NT2/D1 (cell line): ENCODE results near the gene RASA2.

Experiments
- DNase-seq: peaks from one replicate; pipeline ENCODE4 v3.0.0-alpha.2; 2011; ENCODE audit warnings: low read depth, low spot score
- H3K27me3 ChIP-seq: 2 replicates; pipeline ENCODE4 v1.6.0; 2011; ENCODE audit warnings: mild to moderate bottlenecking; ENCODE audit not compliant: insufficient read length, insufficient read depth
- H3K36me3 ChIP-seq: 2 replicates; pipeline ENCODE4 v1.6.1; 2011; ENCODE audit warnings: mild to moderate bottlenecking, low read length, mixed read lengths; ENCODE audit not compliant: insufficient read depth, insufficient read length
- H3K4me1 ChIP-seq: 2 replicates; pipeline ENCODE4 v1.5.1; 2011; ENCODE audit not compliant: insufficient read depth, insufficient read length
- H3K4me3 ChIP-seq: 2 replicates; pipeline ENCODE4 v1.5.1; 2011; ENCODE audit warnings: low read depth; ENCODE audit not compliant: insufficient read length
- H3K9ac ChIP-seq: 2 replicates; pipeline ENCODE4 v1.6.0; 2011; ENCODE audit warnings: low read depth; ENCODE audit not compliant: insufficient read length
- H3K9me3 ChIP-seq: 2 replicates; pipeline ENCODE4 v1.5.1; 2011; ENCODE audit warnings: mild to moderate bottlenecking, low read length; ENCODE audit not compliant: insufficient read depth
- SUZ12 ChIP-seq: IDR thresholded peaks from 2 replicates; pipeline ENCODE4 v1.6.1; 2011; ENCODE audit not compliant: insufficient read length, insufficient read depth; ENCODE audit errors: extremely low read depth
- YY1 ChIP-seq: IDR thresholded peaks from 2 replicates; pipeline ENCODE4 v1.6.1; 2011; ENCODE audit not compliant: insufficient read length, insufficient read depth
- ZNF274 ChIP-seq: IDR thresholded peaks from 2 replicates; pipeline ENCODE4 v1.6.1; 2011; ENCODE audit warnings: mild to moderate bottlenecking, low read depth, low read length

The RASA2 gene

DNA sequence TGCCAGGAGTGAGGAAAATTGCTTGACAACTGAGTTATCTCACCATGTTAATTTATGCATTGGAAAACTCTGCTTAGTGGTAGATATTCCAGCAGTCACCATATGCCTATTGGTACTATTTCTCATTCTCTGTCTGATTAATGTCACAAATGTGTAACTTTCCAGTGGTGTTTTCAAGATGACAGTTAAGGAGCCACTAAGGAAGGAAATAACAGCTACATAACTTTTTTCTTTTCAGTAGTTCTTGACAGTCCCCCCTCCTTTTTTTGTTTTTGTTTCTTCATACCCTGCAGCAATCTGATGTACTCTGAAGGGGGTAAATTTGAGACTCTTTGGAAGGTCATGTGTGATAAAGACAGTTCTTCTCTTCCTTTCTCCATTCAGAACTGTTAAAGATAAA is 13.1 kb downstream of the RASA2 start:
- TF ChIP-seq ZNF274 (no peak), SUZ12 (no peak), YY1 (no peak)
- no peaks in the 10 kb centered on the region for H3K4me1 ChIP-seq
- H3K9ac ChIP-seq, result no peak overlapping the region
- H3K9me3 ChIP-seq, result no peaks in the 10 kb centered on the region
- no peaks in the 10 kb centered on the region for H3K27me3 ChIP-seq
- H3K4me3 ChIP-seq, result no peak overlapping the region
- H3K36me3 ChIP-seq, result no peaks in the 10 kb centered on the region
- DNase-seq, result no peak

DNA sequence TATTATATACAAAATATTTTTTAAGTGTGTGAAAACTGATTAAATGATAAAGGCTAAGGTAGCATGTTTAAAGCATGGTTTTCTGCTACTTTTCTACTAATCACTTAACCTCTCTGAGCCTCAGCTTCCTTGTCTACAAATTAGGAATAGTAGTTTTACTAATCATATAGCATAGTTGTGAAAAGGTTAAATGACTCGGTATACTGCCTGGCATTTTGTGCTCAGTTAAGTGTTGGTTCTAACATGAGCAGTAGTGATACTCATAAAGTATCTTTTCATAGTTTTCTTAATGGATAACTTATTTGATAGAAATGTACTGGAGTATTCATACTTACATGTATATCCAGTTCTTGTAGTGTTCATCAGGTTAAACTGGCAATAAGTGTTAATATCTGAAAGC is 13.6 kb downstream of the RASA2 start:
- Histone ChIP-seq H3K27me3 (no peaks in the 10 kb centered on the region), H3K4me3 (no peak overlapping the region), H3K9ac (no peak overlapping the region), H3K36me3 (no peaks in the 10 kb centered on the region), H3K4me1 (no peaks in the 10 kb centered on the region), H3K9me3 (no peaks in the 10 kb centered on the region)
- TF ChIP-seq SUZ12 (no peak), ZNF274 (no peak), YY1 (no peak)
- DNase-seq, result no peak

DNA sequence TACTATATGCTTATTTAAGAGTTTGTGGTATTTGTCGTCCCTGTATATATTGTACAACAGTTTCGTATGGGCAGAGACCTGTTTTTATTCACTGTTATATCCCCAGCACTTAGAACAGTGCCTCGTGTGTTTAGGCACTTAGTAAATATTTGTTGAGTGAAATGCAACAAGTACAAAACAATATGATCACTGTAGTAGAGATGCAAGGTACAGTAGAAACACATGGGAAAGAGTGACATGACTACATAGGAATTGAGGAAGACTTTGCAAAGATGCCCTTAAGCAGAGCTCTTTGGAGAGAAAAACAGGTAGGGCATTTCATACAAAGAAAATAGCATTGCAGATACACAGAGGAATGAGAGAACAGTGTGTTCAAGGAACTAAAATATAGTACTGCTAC is 18.3 kb downstream of the RASA2 start:
- H3K36me3 ChIP-seq, result no peaks in the 10 kb centered on the region
- no peaks in the 10 kb centered on the region for H3K27me3 ChIP-seq
- DNase-seq, result no peak
- H3K9me3 ChIP-seq, result no peaks in the 10 kb centered on the region
- no peak overlapping the region for H3K9ac ChIP-seq
- H3K4me1 ChIP-seq, result no peaks in the 10 kb centered on the region
- no peak overlapping the region for H3K4me3 ChIP-seq
- TF ChIP-seq SUZ12, result no peak
- TF ChIP-seq ZNF274, result no peak
- TF ChIP-seq YY1, result no peak

DNA sequence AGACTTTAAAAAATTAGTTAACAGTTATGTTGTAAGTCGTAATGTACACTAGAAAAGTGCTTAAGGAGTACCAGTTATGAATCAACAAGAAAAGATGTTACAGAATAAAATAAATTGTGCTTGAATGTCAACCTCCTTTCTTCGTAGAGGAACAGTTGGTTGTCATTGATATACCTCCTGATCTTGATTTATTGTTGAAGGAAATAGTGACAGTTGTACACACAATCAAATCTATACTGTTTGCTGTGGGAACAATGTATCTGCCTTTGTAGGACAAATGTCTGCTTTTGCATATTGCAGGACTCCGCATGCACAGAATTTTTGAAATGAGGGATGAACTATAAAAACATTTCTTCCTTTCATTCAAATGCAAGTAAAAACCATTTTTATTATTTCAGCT is 19.2 kb downstream of the RASA2 start:
- Histone ChIP-seq H3K4me3 (no peak overlapping the region), H3K4me1 (no peaks in the 10 kb centered on the region), H3K27me3 (no peaks in the 10 kb centered on the region), H3K9ac (no peak overlapping the region), H3K36me3 (no peaks in the 10 kb centered on the region), H3K9me3 (no peaks in the 10 kb centered on the region)
- DNase-seq, result no peak
- TF ChIP-seq SUZ12, result no peak
- TF ChIP-seq YY1, result no peak
- TF ChIP-seq ZNF274, result no peak

DNA sequence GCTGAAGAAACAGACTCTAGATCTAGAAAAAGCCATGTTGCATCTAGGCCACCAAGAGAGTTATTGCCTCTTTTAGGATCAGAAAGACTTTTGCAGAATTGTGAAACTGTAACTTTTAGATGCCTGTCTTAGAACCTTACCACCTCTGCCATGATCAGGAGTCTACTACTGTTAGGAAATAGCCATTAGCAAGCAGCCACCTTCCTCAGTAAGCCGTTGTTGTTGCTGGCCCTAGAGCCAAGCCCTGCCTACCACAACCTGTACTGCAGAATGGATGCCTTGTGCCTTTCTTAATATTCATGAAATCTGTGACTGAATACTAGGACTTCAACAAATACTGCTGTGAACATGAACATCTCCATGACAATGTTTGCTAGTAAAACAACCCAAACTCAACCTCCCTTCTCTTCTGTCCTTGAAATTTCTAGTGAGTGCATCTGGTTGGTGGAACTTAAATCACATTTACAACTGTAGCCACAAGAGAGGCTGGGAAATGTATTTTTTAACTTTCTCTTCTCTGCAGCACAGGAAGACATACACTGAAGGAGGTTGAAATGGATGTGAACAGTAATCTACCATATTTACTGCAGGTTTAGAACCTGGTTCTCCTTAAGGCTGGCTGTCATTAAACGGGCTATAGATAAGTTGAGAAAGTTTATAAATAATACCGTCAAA is 20.7 kb downstream of the RASA2 start:
- Histone ChIP-seq H3K9ac (no peak overlapping the region), H3K36me3 (no peaks in the 10 kb centered on the region), H3K27me3 (no peaks in the 10 kb centered on the region), H3K9me3 (no peaks in the 10 kb centered on the region), H3K4me3 (no peak overlapping the region), H3K4me1 (no peaks in the 10 kb centered on the region)
- TF ChIP-seq SUZ12 (no peak), ZNF274 (no peak), YY1 (no peak)
- DNase-seq, result no peak

DNA sequence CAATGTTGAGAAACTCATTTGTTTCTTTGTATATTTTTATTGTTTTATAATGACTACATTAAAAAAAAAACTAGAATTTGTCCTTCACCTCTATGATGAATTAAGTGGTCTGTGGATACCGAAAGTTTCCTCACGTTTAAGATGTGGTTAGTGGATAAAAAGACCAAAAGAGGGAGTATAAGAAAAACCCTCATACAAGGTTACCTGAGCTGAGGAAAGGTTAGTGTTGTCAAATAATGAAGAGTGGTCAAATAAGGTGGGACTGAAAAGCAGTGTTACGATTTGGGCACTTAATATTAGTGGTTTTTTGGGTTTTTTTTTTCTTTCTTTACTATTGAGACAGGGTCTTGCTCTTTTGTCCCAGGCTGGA is 21.2 kb downstream of the RASA2 start:
- no peak for DNase-seq
- Histone ChIP-seq H3K36me3 (no peaks in the 10 kb centered on the region), H3K9me3 (no peaks in the 10 kb centered on the region), H3K4me1 (no peaks in the 10 kb centered on the region), H3K4me3 (no peak overlapping the region), H3K27me3 (no peaks in the 10 kb centered on the region), H3K9ac (no peak overlapping the region)
- no peak for TF ChIP-seq SUZ12
- no peak for TF ChIP-seq YY1
- no peak for TF ChIP-seq ZNF274

DNA sequence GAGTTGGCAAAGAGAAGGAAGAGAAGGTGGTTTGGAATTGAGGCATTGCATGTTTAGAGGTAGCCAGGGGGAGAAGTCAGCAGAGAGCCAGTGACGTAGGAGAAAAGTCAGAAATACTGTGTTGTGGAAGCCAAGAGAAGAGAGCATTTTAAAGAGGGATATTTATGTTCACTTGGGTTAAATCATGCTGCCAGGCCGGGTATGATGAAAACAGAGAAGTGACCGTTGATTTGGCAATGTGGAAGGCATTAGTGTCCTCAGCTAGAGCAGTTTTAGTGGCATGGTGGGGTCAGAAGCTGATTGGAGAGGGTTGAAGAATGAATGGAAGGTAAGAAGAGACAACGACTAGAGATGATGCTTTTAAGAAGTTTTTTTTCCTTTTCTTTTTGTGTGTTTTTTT is 24.5 kb downstream of the RASA2 start:
- Histone ChIP-seq H3K4me1 (no peaks in the 10 kb centered on the region), H3K36me3 (peaks cover 10% of the 10 kb centered on the region), H3K4me3 (no peak overlapping the region), H3K9me3 (no peaks in the 10 kb centered on the region), H3K9ac (no peak overlapping the region), H3K27me3 (no peaks in the 10 kb centered on the region)
- DNase-seq, result no peak
- no peak for TF ChIP-seq YY1
- TF ChIP-seq SUZ12, result no peak
- no peak for TF ChIP-seq ZNF274

- no peak for TF ChIP-seq ZNF274
- TF ChIP-seq YY1, result no peak
- TF ChIP-seq SUZ12, result no peak
- Histone ChIP-seq H3K4me1 (no peaks in the 10 kb centered on the region), H3K4me3 (no peak overlapping the region), H3K9me3 (no peaks in the 10 kb centered on the region), H3K36me3 (peaks cover 25% of the 10 kb centered on the region), H3K27me3 (no peaks in the 10 kb centered on the region), H3K9ac (no peak overlapping the region)
- DNase-seq, result no peak
These were observed 27.6 kb downstream of the RASA2 start for GRCh38 chr3:141514382-141514781.
